K562 (cell line): Measurements from ENCODE around the gene ST6GALNAC3. TPM values are rescaled to one million over a fixed set of nuclear protein-coding genes. Genes with fewer than 3 reads are reported as not detected.

Experiments
- ATAC-seq: fragments of 200-7000 bp; cut with Tn5 transposase; 3 replicates; pipeline ENCODE4 v1.9.1; 2020; ENCODE audit warnings: moderate library complexity
- BruUV-seq: library from RNA; stranded (reverse); fragments of 400-500 nt; replicated peaks from 2 replicates; lab custom pipeline; 2021; lab: Mats Ljungman, UMichigan
- CTCF ChIA-PET: fragments of 300-600 bp; formaldehyde crosslinking; extraction: SDS; loops from one replicate; lab custom pipeline; 2021; ENCODE audit warnings: low intra/inter-chr PET ratio; lab: Yijun Ruan, JAX
- POLR2A ChIA-PET: fragments of 300-600, 350-650 bp; sonication (Branson Sonifier 250); formaldehyde crosslinking; extraction: SDS; loops from one replicate; lab custom pipeline; 2021; ENCODE audit warnings: antibody characterized with exemption, inconsistent platforms; lab: Yijun Ruan, JAX
- DNase-seq, 4 experiments: peaks; one replicate each; pipeline versions ENCODE4 v3.0.0 to v3.0.0-alpha.2; 2011 to 2018; ENCODE audit warnings: low spot score in 3 of 4, mixed read lengths in 3 of 4; ENCODE audit errors: extremely low read depth in 1 of 4
- FAIRE-seq: peaks from 2 replicates; lab custom pipeline; 2011; peaks lifted over from hg19 to GRCh38; lab: Jason Lieb, UNC
- H2AFZ ChIP-seq: 2 replicates; pipeline ENCODE4 v1.6.0; 2011; ENCODE audit warnings: low read depth, low read length, control low read depth, inconsistent platforms
- H3K27ac ChIP-seq: fragments of 200-600 bp; 3 replicates; pipeline ENCODE4 v1.8.0; 2011; ENCODE audit warnings: low read depth, mild to moderate bottlenecking, control low read depth, inconsistent platforms, low read length, moderate library complexity, mixed read lengths; ENCODE audit errors: extremely low read depth
- H3K27me3 ChIP-seq, 2 experiments: fragments of 300-600 bp in 1 of 2; 2 replicates in 1 of 2; 3 replicates in 1 of 2; pipeline versions ENCODE4 v1.6.0 to v1.8.0; 2011; ENCODE audit warnings: inconsistent platforms in 2 of 2, low read length in 2 of 2, mild to moderate bottlenecking in 1 of 2, mixed read lengths in 1 of 2, moderate library complexity in 1 of 2; ENCODE audit not compliant: control insufficient read depth in 2 of 2, insufficient read depth in 2 of 2
- H3K36me3 ChIP-seq: fragments of 300-600 bp; 3 replicates; pipeline ENCODE4 v1.8.0; 2011; ENCODE audit warnings: mild to moderate bottlenecking, low read length, inconsistent platforms; ENCODE audit not compliant: control insufficient read depth, insufficient read depth
- H3K4me1 ChIP-seq, 2 experiments: fragments of 200-600 bp in 1 of 2; replicated peaks in 1 of 2; 2 replicates in 1 of 2; 3 replicates in 1 of 2; pipeline versions ENCODE4 v1.5.1 to v1.8.0; 2011; ENCODE audit warnings: inconsistent platforms in 2 of 2, low read length in 2 of 2, mild to moderate bottlenecking in 1 of 2, mixed read lengths in 1 of 2, moderate library complexity in 1 of 2; ENCODE audit not compliant: control insufficient read depth in 2 of 2, insufficient read depth in 2 of 2
- H3K4me2 ChIP-seq: 2 replicates; pipeline ENCODE4 v1.6.1; 2011; ENCODE audit warnings: low read length, control low read depth, inconsistent platforms, mixed read lengths; ENCODE audit not compliant: insufficient read depth
- H3K4me3 ChIP-seq: fragments of 200-600 bp; sonication (generic), shearing (Covaris generic); 2 replicates; pipeline ENCODE4 v1.5.1; 2016; ENCODE audit warnings: control low read depth, inconsistent platforms
- H3K79me2 ChIP-seq: fragments of 200-600 bp; 3 replicates; pipeline ENCODE4 v1.8.0; 2011; ENCODE audit warnings: low read length, inconsistent platforms; ENCODE audit not compliant: control insufficient read depth, insufficient read depth
- H3K9ac ChIP-seq, 2 experiments: 2 replicates each; pipeline versions ENCODE4 v1.6.0 to v1.6.1; 2011; ENCODE audit warnings: low read depth in 2 of 2, low read length in 2 of 2, control low read depth in 1 of 2, inconsistent platforms in 1 of 2, mild to moderate bottlenecking in 1 of 2, mixed read lengths in 1 of 2; ENCODE audit not compliant: insufficient read depth in 1 of 2
- H3K9me1 ChIP-seq: one replicate; pipeline ENCODE4 v1.6.0; 2011; ENCODE audit warnings: inconsistent platforms, mild to moderate bottlenecking, low read length, moderate library complexity; ENCODE audit not compliant: control insufficient read depth, insufficient read depth
- H3K9me3 ChIP-seq: replicated peaks from 2 replicates; pipeline ENCODE4 v1.5.1; 2011; ENCODE audit warnings: low read depth, low read length, inconsistent platforms; ENCODE audit not compliant: control insufficient read depth, insufficient read depth
- H4K20me1 ChIP-seq: replicated peaks from 2 replicates; pipeline ENCODE4 v1.6.1; 2011; ENCODE audit warnings: low read length, inconsistent platforms, mixed read lengths; ENCODE audit not compliant: control insufficient read depth, insufficient read depth
- CCNT2 ChIP-seq: IDR thresholded peaks from 2 replicates; pipeline ENCODE4 v1.6.1; 2011; ENCODE audit warnings: borderline replicate concordance, low read depth, mild to moderate bottlenecking, moderate library complexity, mixed read lengths, low read length; ENCODE audit not compliant: insufficient read length; ENCODE audit errors: extremely low read depth
- CHD4 ChIP-seq: fragments of 200-600 bp; sonication (generic); IDR thresholded peaks from 3 replicates; pipeline ENCODE4 v1.6.1; 2012; ENCODE audit warnings: low read depth, mild to moderate bottlenecking, mixed read lengths, low read length, inconsistent platforms; ENCODE audit not compliant: insufficient read depth, insufficient replicate concordance, poor library complexity, severe bottlenecking
- FOXO4 ChIP-seq: fragments of 450-650 bp; formaldehyde crosslinking; IDR thresholded peaks from 2 replicates; pipeline ENCODE4 v1.4.0; 2020; ENCODE audit warnings: mild to moderate bottlenecking, moderate library complexity
- KAT2B ChIP-seq: IDR thresholded peaks from one replicate; pipeline ENCODE4 v1.6.1; 2012; ENCODE audit warnings: low read depth, mild to moderate bottlenecking, control low read depth, inconsistent platforms, low read length, moderate library complexity
- KAT7 ChIP-seq: sonication (generic); formaldehyde crosslinking; IDR thresholded peaks from 2 replicates; pipeline ENCODE4 v1.8.0; 2022; ENCODE audit warnings: missing genetic modification reagents, mild to moderate bottlenecking, borderline replicate concordance
- KLF13 ChIP-seq: fragments of 450-650 bp; IDR thresholded peaks from 2 replicates; pipeline ENCODE4 v1.6.1; 2016; ENCODE audit warnings: missing genetic modification characterization, low read depth, mild to moderate bottlenecking, missing compliant biosample characterization, moderate library complexity, borderline replicate concordance
- NFIC ChIP-seq: fragments of 450-650 bp; IDR thresholded peaks from 2 replicates; pipeline ENCODE4 v1.6.1; 2017; ENCODE audit warnings: mild to moderate bottlenecking, inconsistent platforms
- RHOXF2B ChIP-seq: fragments of 250-450 bp; sonication (Bioruptor Pico); conservative IDR thresholded peaks from 2 replicates; pipeline ENCODE4 v1.5.1; 2021
- SRSF3 ChIP-seq: fragments of 200-400 bp; formaldehyde crosslinking; IDR thresholded peaks from 2 replicates; pipeline ENCODE4 v1.6.1; 2016; ENCODE audit warnings: mild to moderate bottlenecking, low read length, moderate library complexity; ENCODE audit not compliant: insufficient read depth
- TAF15 ChIP-seq: fragments of 200-400 bp; formaldehyde crosslinking; IDR thresholded peaks from 2 replicates; pipeline ENCODE4 v1.6.1; 2017; ENCODE audit warnings: mild to moderate bottlenecking, low read depth, low read length, moderate library complexity
- THAP7 ChIP-seq: fragments of 250-450 bp; sonication (Bioruptor Pico); IDR thresholded peaks from 2 replicates; pipeline ENCODE4 v1.5.0; 2021
- ZNF239 ChIP-seq: fragments of 250-450 bp; sonication (Bioruptor Pico); IDR thresholded peaks from 2 replicates; pipeline ENCODE4 v1.4.0; 2020; ENCODE audit warnings: mild to moderate bottlenecking
- ZNF274 ChIP-seq: IDR thresholded peaks from 2 replicates; pipeline ENCODE4 v1.6.1; 2011; ENCODE audit warnings: low read depth, mild to moderate bottlenecking, low read length, moderate library complexity, borderline replicate concordance
- WGBS: fragments of 100-300 bp; shearing (Covaris generic); methylation state at CpG from one replicate; pipeline ENCODE4 v1.1.6; 2016; ENCODE audit warnings: low coverage, mixed read lengths; ENCODE audit not compliant: insufficient coverage; ENCODE audit errors: missing lambda C conversion rate; 5-methylcytosine and 5-hydroxymethylcytosine counted together
- in situ Hi-C: fragments of 300-500 bp; cut with MboI; formaldehyde crosslinking; loops from 4 replicates; pipeline ENCODE4 v1.15.0; 2018; ENCODE audit warnings: inconsistent platforms, mixed read lengths
- intact Hi-C: fragments of 100-400 bp; cut with micrococcal nuclease; formaldehyde crosslinking; loops from 2 replicates; pipeline ENCODE4 v1.14.2; 2022
- polyA plus RNA-seq, 8 experiments: library from polyadenylated mRNA; depleted of rRNA in 4 of 8; stranded (reverse) in 5 of 8; unstranded in 3 of 8; fragments of >200 nt; fragmentation: Nextera tagmentation in 2 of 8; fragmentation: Illumina TruSeq in 1 of 8; extraction: Ambion mirVana in 2 of 8; extraction: Trizol in 1 of 8; gene quantifications; 2 replicates each; pipeline versions ENCODE4 v1.2.1 to v1.2.3, GENCODE V29; 2011 to 2014; ENCODE audit warnings: inconsistent platforms in 1 of 8, missing spikeins in 1 of 8
- total RNA-seq, 7 experiments: library from RNA; depleted of rRNA in 6 of 7; stranded (reverse); fragments of >200 nt in 6 of 7; fragmentation: Illumina TruSeq in 2 of 7; extraction: Trizol in 2 of 7; gene quantifications; 2 replicates each; pipeline versions ENCODE4 v1.2.1 to v1.2.3, GENCODE V29; 2011 to 2021; ENCODE audit warnings: low replicate concordance in 1 of 7

Gene ST6GALNAC3
- total and polyA plus RNA-seq, 9 of the 15 experiments (the other 6 are each of a cell fraction or from before 2014, with no cell fraction given), result 0.04 to 0.29 (median 0.18) TPM; not detected in 6

- no peak for TF ChIP-seq KLF13
- no peak for TF ChIP-seq RHOXF2B
- no peak for TF ChIP-seq ZNF239
These were observed 277.1 kb downstream of the ST6GALNAC3 start (continued) for GRCh38 chr1:76351655-76352054.

- no peaks in the 10 kb centered on the region for H4K20me1 ChIP-seq
- no TSS peak for BruUV-seq
- H3K4me2 ChIP-seq, result no peak overlapping the region
- FAIRE-seq (no peak), DNase-seq (no peak), ATAC-seq (no peak)
- ChIA-PET POLR2A (interaction anchor here (0.7 to 1.0 kb wide), 2 partner anchors 10 to 526 kb away, joined by 3 to 5 read pairs; no protein-coding TSS in a partner anchor), CTCF (no interaction called here)
- WGBS, result 0% methylated on average over 5 of the region's 5 CpGs
- H3K27me3 ChIP-seq, result no peaks in the 10 kb centered on the region
- H3K4me3 ChIP-seq, result no peak overlapping the region
- H3K9ac ChIP-seq, result no peak overlapping the region
- no peaks in the 10 kb centered on the region for H3K4me1 ChIP-seq
- in situ Hi-C loops (no loop called here), intact Hi-C loops (no loop called here)
- TF ChIP-seq FOXO4 (CRISPR knock-in tag) (no peak), NFIC (no peak), SRSF3 (no peak), ZNF274 (no peak), THAP7 (CRISPR knock-in tag) (no peak), TAF15 (no peak), KAT7 (no peak), CCNT2 (no peak), KAT2B (no peak), CHD4 (no peak)
- H3K79me2 ChIP-seq, result no peaks in the 10 kb centered on the region
- no peaks in the 10 kb centered on the region for H3K9me3 ChIP-seq
- no peaks in the 10 kb centered on the region for H3K9me1 ChIP-seq
- no peaks in the 10 kb centered on the region for H3K36me3 ChIP-seq
- no peak overlapping the region for H3K27ac ChIP-seq
- H2AFZ ChIP-seq, result no peak overlapping the region
These were observed 278.3 kb downstream of the ST6GALNAC3 start for GRCh38 chr1:76352741-76353435.
